ENCODE measurements around the gene DLGAP1. TPM values are rescaled to one million over a fixed set of nuclear protein-coding genes. Genes with fewer than 3 reads are reported as not detected.
A peak's percentile ranks its signal among the peaks of the same experiment; 100 is the strongest.

Gene DLGAP1
- total RNA-seq, 1 donor from 2014 or later: 18.5 TPM

DNA sequence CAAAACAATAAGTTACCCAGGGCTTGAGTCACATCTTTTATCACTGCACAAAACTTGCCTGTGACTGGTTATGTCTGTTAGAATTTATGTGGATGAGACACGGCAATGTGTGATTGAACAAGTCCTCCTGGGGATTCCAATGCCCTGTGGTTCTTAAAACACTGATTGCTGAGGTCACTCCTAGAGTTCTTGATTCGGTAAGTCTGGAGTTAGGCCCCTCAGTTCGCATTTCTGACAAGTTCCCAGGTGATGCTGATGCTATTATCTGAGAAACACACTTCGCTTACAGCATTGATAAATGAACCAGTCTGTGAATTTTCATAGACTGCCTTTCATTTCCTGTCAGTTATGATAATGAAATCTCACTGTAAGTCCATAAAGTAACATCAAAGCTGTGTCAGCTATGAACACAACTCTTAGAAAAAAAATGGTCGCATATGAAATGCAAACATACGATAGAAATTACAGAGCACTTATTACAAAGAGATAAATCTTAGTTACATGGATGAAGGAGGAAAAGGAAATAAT lies 214.0 kb downstream of the DLGAP1 start:
- H2AFZ ChIP-seq (replicated peaks): no peak overlapping the region
- H3K36me3 ChIP-seq: no peaks in the 10 kb centered on the region
- H3K79me2 ChIP-seq (ENCODE audit: low read depth): peaks cover 11% of the 10 kb centered on the region
- H3K9me3 ChIP-seq (ENCODE audit: low read depth): no peaks in the 10 kb centered on the region
- Mint-ChIP-seq H3K4me3 (no peak overlapping the region), H3K27me3 (ENCODE audit: insufficient read depth, low read depth) (no peaks in the 10 kb centered on the region), H3K27ac (no peak overlapping the region), H3K36me3 (no peaks in the 10 kb centered on the region), H3K9me3 (no peaks in the 10 kb centered on the region), H3K4me1 (peaks cover 8% of the 10 kb centered on the region)
- no peak overlapping the region for H3K27ac ChIP-seq
- H3K4me3 ChIP-seq: no peak overlapping the region
- no peak for DNase-seq (ENCODE audit: low spot score)
- TF ChIP-seq EZH2phosphoT487 (IDR thresholded peaks at IDR 0.05): no peak
- TF ChIP-seq EZH2 (IDR thresholded peaks at IDR 0.05): no peak
- TF ChIP-seq, protein P1, sequence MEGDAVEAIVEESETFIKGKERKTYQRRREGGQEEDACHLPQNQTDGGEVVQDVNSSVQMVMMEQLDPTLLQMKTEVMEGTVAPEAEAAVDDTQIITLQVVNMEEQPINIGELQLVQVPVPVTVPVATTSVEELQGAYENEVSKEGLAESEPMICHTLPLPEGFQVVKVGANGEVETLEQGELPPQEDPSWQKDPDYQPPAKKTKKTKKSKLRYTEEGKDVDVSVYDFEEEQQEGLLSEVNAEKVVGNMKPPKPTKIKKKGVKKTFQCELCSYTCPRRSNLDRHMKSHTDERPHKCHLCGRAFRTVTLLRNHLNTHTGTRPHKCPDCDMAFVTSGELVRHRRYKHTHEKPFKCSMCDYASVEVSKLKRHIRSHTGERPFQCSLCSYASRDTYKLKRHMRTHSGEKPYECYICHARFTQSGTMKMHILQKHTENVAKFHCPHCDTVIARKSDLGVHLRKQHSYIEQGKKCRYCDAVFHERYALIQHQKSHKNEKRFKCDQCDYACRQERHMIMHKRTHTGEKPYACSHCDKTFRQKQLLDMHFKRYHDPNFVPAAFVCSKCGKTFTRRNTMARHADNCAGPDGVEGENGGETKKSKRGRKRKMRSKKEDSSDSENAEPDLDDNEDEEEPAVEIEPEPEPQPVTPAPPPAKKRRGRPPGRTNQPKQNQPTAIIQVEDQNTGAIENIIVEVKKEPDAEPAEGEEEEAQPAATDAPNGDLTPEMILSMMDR (IDR thresholded peaks at IDR 0.05): no peak
- no peaks in the 10 kb centered on the region for H3K27me3 ChIP-seq
- H3F3A ChIP-seq (ENCODE audit: low read depth): peaks cover 25% of the 10 kb centered on the region
- no peak overlapping the region for H3K9ac ChIP-seq
- H3K4me2 ChIP-seq: no peak overlapping the region
- H3K4me1 ChIP-seq: peaks cover 50% of the 10 kb centered on the region
- peaks cover 7% of the 10 kb centered on the region for H4K20me1 ChIP-seq (ENCODE audit: low read depth)

DNA sequence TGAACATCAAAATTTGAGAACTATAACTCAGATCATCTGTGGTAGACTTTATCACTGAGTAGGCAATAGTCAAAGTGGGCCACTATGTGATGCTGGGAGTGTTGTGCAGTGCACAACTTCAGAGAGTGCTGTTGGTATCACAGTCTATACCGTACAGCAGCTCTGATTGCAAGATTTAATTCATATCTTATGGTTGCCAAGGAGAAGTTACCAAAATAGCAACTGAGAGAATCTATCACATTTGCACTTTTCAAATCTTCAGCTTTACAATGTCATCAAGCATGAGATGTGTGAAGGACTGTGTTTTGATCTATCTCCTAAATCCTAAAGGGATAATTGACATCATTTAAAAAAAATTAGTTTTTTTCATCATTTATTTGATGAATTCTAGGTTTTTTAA lies 216.1 kb downstream of the DLGAP1 start:
- TF ChIP-seq, protein P1 (IDR thresholded peaks at IDR 0.05): no peak
- TF ChIP-seq EZH2 (IDR thresholded peaks at IDR 0.05) (no peak), EZH2phosphoT487 (IDR thresholded peaks at IDR 0.05) (no peak)
- Mint-ChIP-seq H3K4me3 (no peak overlapping the region), H3K9me3 (no peaks in the 10 kb centered on the region), H3K27me3 (ENCODE audit: insufficient read depth, low read depth) (no peaks in the 10 kb centered on the region), H3K36me3 (no peaks in the 10 kb centered on the region), H3K4me1 (peaks cover 8% of the 10 kb centered on the region), H3K27ac (no peak overlapping the region)
- Histone ChIP-seq H3K27me3 (no peaks in the 10 kb centered on the region), H3K4me1 (peaks cover 50% of the 10 kb centered on the region), H2AFZ (replicated peaks) (no peak overlapping the region), H3K36me3 (no peaks in the 10 kb centered on the region), H4K20me1 (ENCODE audit: low read depth) (peaks cover 7% of the 10 kb centered on the region), H3K27ac (no peak overlapping the region), H3K79me2 (ENCODE audit: low read depth) (peaks cover 6% of the 10 kb centered on the region), H3K9me3 (ENCODE audit: low read depth) (no peaks in the 10 kb centered on the region), H3K4me2 (no peak overlapping the region), H3K9ac (no peak overlapping the region), H3F3A (ENCODE audit: low read depth) (peaks cover 39% of the 10 kb centered on the region), H3K4me3 (no peak overlapping the region)
- DNase-seq (ENCODE audit: low spot score): no peak

DNA sequence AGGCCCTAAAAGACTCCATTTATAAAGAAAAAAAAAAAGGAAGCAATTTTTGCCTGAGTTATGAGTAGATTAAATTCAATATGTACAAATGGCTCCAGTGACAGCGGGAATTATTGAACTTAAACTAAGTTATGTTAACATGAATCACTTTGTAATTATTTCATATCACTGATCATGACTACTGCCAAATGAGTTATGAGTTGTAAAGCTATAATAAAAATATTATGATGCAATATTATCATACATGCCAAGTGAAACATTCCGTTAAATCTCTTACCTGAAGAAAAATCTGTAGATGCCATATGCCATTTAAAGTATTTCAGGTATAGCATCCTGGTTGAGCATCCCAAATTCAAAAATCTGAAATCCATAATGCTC lies 217.5 kb downstream of the DLGAP1 start:
- peaks cover 62% of the 10 kb centered on the region for H3K4me1 ChIP-seq
- peaks cover 52% of the 10 kb centered on the region for H3F3A ChIP-seq (ENCODE audit: low read depth)
- no peak overlapping the region for H2AFZ ChIP-seq (replicated peaks)
- peaks cover 8% of the 10 kb centered on the region for H3K4me1 Mint-ChIP-seq
- no peak for DNase-seq (ENCODE audit: low spot score)
- no peak overlapping the region for H3K27ac ChIP-seq
- H3K27ac Mint-ChIP-seq: no peak overlapping the region
- H3K27me3 ChIP-seq: no peaks in the 10 kb centered on the region
- H3K36me3 Mint-ChIP-seq: no peaks in the 10 kb centered on the region
- TF ChIP-seq, protein P1 (IDR thresholded peaks at IDR 0.05): no peak
- TF ChIP-seq EZH2 (IDR thresholded peaks at IDR 0.05) (no peak), EZH2phosphoT487 (IDR thresholded peaks at IDR 0.05) (no peak)
- no peaks in the 10 kb centered on the region for H3K27me3 Mint-ChIP-seq (ENCODE audit: insufficient read depth, low read depth)
- H3K4me2 ChIP-seq: peak overlapping the region; percentile 37
- no peaks in the 10 kb centered on the region for H3K36me3 ChIP-seq
- no peak overlapping the region for H3K4me3 Mint-ChIP-seq
- peaks cover 6% of the 10 kb centered on the region for H3K79me2 ChIP-seq (ENCODE audit: low read depth)
- H3K9me3 Mint-ChIP-seq: no peaks in the 10 kb centered on the region
- peaks cover 8% of the 10 kb centered on the region for H4K20me1 ChIP-seq (ENCODE audit: low read depth)
- H3K9ac ChIP-seq: no peak overlapping the region
- no peaks in the 10 kb centered on the region for H3K9me3 ChIP-seq (ENCODE audit: low read depth)
- H3K4me3 ChIP-seq: no peak overlapping the region
